ENCODE results near the gene COL28A1.
"Not testable (repeated sequence)": the region's sequence is repeated elsewhere in the genome, so short reads cannot be mapped to it uniquely, and the experiment has no call there.

The COL28A1 gene

DNA sequence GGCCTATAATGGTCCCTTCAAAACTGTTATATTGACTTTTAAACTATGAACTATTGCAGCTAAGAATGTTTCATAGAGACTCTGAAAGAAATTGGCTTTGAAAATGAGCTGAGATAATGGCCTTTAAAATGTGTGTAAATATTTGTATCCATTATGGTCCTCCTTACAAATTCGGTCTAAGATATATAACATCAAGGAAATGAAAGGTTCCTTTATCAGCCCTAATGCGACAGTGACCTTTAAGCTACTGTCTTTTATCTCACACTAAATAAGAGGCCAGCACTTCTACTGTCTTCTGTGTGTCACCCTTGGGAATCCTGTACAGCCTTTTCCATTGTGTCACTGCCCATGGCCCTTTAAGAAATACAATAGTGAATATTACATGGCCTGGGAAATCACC lies 19.5 kb downstream of the COL28A1 start:
- no peak for FAIRE-seq

DNA sequence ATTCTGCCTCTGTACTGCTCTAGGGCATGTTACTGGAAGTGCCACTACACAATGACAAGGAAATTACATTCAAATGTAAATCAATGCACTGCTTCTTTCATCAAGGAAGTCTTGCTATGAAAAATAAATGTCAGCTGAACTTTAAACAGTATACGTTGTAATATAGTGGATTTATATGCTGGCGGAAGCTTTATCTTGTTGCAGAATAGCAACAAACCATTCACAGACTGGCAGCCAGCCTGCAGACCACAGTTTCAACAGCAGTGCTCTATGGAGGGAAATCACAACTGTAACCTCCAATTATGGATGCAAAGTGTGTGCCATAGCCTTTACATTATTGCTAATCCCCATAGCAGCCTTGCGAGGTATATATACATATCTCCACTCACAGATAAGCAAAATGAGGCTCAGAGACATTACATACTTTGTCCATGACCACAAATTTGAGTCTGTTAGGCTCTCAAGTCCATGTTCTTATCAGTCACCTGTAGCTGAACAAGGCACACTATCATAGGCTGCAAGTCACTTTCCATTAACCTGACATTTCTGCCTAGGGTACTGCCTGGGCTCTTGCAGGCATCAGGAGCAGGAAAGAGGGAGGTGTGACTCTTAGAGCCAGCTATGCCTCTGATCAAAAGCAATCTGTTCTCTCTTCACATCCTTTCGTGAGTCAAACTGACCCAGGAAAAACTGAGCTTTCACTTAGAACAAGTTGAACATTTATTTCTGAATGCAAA lies 22.6 kb downstream of the COL28A1 start:
- FAIRE-seq, result no peak

DNA sequence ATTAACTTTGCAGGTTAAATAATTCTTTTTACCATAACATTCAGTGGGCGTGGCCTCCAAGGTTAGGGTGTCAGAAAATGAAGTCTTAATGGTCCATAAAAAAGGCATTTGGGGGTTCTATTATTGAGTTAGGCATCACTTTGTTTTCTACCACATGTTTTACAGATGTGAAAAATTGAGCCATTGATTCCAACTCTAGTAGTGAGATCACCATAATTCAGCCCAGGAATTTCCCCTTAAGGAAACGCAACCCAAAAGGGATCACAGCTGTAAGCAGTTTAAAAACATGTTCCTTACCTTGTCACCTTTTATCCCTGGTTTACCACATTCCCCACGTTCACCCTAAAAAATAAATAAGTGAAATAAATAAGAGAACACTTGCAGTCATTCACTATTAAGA lies 24.9 kb downstream of the COL28A1 start:
- FAIRE-seq, result no peak

DNA sequence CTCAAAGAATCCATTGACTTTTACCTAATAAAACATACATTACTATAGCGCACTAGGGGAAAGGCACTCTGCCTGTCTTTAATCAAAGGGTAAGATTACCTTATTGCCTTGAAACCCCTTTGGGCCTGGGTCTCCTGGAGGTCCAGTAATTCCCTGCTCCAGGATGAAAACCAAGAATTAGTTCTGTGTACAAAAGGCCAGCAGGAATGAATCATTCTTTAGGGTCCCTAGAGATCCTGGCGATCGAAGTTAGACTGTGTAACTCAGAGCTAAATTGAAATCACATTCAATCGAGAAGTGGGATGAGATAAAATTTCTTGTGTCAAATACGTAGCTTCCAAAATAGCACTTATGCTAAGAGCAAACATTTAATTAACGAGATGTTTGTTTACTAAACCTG lies 29.8 kb downstream of the COL28A1 start:
- no peak for FAIRE-seq

DNA sequence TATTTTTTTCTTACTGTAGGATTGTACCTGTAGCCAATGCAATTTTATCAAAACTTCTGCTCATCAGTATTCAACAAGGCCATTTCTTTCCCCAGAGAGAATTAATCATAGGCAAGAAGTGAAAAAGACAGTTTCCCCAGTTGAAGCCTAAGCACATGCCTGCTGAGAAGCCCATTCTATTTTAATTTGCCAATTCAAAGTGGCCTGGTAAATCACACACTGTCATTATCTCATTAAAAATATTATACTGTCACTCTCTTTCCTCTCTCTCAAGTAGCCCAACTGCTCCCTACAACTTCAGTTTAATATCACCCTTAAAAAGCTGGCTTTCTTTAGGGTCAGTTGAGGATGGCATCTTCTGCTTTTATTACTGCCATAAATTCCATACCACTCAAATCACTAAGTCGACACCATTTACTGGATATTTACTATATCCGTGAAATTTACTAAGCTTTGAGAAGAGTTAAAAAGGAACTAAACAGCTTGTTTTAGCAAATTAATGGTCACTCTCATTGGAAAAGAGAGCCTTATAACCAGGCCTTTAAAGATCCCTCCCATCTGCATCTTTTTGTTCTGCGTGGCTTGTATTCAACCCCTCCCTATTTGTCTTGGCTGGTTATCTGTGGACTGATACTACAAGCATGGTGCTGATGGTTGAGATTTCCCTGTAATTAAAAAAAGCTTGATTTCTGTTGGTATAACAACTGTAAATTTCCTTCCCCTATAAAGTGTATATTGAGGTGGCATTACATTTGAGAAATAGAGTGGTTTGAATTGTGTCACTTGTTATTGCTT lies 30.6 kb downstream of the COL28A1 start:
- FAIRE-seq, result no peak

DNA sequence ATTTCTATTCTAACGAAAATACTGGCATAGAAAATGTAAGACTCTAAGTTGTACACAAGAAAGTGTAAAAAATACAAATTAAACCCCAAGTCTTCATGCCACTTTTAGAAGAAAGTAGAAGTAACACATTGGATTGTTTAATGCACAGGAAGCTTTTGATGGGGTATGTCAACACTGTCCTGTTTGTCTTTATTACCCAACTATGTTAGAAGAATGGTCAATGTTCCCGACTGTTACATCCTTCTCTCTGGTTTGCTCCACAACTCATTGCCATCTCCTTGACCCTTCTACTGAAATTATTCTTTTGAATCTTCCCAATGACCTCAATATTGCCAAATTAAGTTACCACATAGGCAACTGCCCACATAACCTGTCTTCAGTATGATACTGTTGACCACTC lies 35.8 kb downstream of the COL28A1 start:
- FAIRE-seq, result no peak

DNA sequence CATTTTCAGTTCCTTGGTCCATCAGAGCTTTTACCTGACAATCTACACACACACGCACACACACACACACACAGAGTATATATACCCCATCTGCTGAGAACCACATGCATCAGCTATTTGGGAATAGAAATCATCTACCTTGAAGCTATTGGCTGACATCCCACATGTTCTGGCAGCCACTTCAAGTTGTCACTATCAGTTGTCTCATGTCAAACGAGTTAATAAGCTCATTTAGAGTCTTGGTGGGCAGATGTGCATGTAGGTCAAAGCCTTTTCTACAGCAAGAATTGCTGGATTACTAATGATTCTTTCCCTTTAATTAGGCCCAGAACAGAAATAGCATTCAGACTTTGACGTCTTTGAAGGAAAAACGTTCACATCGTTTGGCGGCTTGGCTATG lies 36.8 kb downstream of the COL28A1 start:
- FAIRE-seq, result no peak

DNA sequence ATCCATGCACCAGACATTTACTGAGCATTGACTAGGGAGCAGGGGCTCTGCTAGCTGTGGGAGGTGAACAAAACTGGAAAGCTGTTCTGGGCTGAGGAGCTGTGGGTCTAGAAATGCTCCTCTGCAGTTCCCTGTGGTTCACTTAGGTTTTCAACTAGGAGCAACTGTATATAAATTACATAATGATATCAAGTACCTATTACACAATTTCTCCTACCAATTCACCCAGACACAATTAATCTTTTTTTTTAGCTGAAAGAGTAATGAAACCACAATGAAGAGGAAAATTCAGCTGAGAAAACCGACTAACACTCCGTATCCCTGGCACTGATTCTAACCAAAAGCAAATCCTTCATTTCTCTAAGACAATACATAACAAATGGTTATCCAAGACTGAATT lies 39.4 kb downstream of the COL28A1 start:
- FAIRE-seq, result no peak

DNA sequence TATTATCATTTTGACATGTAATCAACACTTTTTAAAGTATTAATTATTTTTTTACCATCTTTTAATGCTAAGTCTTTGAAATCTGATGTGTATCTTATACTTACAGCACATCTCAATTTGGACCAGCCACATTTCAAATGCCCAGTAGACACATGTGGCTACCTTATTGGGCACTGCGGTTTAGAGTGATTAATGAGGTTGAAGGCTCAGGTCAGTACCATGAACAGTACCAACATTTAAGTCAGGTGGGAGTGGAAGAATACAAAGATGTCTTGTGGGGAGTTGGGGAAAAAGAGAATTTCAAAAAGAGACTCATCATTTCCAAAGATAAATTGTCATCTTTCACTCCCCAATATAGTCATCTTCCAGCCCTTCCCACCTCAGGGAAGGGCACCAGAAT lies 40.5 kb downstream of the COL28A1 start:
- FAIRE-seq, result no peak

DNA sequence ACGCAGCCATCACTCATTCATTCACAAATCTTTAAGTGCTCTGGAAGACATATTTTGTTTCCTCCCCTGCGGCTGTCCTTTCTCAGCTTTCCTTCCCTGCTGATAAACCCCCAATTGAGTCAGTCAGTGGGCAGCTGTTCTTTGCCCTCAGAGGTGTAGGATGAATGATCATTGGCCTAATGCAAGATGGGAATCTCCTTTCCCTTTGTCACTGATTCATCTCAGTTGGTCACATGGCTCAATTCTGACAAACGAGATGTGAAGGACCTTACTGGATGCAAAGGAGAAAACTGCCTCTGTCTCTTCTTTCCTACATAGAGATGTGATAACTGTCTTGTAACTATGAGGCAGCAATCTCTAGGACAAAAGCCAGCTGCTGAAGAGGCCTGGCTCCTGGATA lies 44.6 kb downstream of the COL28A1 start:
- FAIRE-seq, result no peak

DNA sequence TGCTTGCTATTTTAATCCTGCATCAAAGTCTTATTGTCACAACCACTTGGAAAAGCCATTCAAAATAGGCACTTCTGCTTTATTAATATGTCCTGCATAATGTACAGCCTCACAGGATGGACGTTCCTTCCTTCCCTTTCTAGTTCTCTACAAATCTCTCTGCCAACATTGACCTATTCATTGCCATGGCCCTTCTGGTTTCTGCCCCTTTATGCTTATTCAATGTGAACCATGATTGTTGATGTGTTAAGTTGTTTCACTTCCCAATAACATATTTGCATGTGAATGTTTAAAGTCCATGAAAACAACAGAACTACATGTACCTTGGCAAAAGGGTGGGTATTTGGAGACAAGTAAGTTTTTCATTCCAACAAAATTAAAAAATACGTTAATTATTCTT lies 45.7 kb downstream of the COL28A1 start:
- no peak for FAIRE-seq

DNA sequence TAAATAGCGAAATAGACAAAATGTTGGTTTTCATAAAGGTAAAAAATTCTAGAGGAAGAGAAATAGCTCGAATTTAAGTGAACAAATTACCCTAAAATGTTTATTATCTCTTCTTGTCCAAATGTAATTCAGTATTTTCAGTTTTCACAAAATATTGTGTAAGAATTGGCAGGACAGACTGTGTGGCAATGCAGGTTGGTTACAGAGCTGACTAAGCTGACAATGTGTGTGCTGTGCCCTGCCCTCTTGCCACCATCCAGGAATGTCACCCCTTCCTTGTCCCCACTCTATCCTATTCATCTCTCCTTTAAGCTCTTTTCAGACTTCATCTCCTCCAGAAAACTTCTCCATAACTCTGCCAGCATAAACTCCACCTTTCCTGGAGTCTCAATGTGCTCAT lies 46.1 kb downstream of the COL28A1 start:
- FAIRE-seq, result no peak

DNA sequence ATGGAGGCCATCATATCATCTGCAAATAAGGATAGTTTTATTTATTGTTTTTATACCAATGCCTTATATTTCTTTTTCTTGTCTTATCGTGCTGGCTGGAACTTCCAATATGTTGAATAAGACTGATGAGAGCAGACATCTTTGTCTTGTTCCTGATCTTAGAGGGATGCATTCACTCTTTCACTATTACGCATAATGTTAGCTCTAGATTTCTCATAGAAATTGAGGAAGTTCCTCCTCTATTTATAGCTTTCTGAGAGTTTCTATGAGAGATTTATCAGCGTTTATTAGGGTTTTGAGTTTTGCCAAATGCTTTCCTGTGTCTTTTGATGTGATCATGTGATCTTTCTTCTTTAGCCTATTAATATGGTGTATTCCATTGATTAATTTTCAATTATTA lies 49.3 kb downstream of the COL28A1 start:
- FAIRE-seq, result no peak

DNA sequence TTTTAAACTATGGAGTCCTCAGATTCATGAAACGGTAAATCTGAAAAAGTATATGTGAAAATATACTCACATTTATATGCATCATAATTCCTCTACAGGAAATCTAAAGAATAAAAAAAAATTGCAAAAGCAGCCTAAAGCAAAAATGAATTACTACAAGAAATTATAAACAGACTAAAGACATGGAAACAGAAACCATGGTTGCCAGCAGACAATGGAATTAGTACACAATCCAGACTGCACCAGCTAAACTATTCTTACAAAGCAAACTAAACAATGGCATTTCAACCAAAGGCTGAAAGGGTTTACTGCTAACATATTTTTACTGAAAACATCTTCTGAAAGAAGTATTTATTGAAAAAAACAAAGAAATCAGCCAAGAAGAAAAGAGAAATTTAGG lies 51.6 kb downstream of the COL28A1 start:
- no peak for FAIRE-seq

DNA sequence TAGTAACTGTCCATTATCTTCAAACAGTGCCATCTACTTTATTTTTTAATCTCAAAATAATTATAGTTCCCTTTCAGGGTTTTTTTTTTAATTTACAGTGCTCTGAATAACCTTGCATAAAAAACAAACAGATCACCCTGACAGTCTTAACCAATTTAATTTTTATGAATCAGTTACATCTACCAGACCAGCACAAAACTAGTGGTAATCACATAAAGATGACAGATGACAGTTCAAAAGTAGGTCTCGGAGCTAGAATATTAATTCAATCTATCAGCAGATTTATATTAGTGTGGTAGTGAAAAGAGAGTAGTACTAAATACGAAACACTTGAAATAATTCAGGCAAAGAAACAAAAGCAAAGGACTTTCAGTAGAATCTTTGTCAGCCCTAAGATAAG lies 53.9 kb downstream of the COL28A1 start:
- no peak for FAIRE-seq

DNA sequence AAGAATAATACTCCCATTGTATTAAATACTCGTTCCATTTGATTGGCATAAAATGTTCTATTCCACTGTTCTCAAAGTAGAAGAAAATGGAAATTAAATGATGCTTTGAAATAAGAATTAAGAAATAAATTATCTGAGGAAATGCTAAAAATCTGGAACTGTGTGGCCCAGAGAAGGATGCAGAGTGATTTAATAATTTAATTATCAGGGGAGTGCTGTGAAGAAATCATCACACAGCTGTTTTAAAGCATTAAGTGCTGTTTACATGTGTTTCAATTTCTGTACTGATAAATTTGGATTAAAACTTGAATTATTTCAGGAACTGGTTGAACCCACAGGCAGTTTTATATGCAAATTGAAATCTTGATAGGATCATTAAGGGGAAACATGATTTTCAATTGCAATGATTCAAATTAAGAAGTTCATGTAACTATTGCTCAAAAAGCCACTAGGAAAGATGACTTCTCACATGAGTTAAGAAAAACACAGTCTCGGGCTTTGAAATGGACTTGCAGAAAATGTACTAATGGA lies 56.3 kb downstream of the COL28A1 start:
- FAIRE-seq, result no peak

DNA sequence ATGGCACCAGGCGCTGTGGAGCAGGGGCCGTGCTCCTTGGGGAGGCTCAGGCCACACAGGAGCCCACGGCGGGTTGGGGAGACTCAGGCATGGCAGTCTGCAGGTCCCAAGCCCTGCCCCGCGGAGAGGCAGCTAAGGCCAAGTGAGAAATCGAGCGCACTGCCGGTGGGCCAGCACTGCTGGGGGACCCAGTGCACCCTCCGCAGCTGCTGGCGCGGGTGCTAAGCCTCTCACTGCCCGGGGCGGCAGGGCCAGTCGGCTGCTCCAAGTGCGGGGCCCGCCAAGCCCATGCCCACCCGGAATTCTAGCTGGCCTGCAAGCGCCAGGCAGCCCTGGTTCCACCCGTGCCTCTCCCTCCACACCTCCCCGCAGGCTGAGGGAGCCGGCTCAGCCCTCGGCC lies 57.1 kb downstream of the COL28A1 start:
- FAIRE-seq, result no peak

DNA sequence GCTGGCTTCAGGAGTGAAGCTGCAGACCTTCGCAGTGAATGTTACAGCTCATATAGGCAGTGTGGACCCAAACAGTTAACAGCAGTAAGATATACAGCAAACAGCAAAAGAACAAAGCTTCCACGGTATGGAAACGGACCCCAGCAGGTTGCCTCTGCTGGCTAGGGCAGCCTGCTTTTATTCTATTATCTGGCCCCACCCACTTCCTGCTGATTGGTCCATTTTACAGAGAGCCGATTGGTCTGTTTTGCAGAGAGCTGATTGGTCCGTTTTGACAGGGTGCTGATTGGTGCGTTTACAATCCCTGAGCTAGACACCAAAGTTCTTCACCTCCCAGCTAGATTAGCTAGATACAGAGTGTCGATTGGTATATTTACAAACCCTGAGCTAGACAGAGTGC lies 58.0 kb downstream of the COL28A1 start:
- FAIRE-seq, result not testable (repeated sequence)

DNA sequence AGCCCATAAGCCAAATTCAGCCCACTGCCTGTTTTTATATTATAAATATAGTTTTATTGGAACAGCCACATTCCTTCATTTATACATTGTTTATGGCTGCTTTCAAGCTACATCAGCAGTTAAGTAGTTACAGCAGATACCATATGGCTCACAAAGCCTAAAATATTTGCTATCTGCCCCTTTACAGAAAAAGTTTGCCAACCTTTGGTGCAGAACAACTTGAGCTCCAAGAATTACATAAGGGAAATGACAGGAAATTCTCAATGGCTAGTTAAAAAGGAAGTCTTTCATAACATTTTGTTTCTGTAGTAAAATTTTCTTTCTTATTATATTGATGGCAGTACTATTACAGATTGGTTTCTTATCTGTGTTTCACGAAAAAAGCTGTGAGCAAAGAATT lies 59.3 kb downstream of the COL28A1 start:
- FAIRE-seq, result no peak

DNA sequence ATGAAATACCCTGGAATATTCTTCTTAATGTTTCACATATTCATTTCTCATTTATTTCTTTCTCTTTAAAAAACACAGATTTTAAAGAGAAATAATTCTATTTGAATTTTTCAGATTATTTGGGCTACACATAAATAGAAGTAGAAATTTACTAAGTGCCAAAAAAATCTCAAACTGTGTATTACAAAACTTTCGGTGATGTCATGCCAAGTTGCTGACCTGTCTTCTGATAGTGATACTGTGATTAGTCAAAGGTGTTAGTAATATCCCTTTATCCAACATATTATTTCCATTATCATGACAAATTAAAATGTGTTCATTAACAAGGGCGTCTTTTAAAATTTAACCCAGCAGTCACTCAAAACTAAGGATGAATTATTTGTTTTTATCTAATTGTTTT lies 60.1 kb downstream of the COL28A1 start:
- no peak for FAIRE-seq

DNA sequence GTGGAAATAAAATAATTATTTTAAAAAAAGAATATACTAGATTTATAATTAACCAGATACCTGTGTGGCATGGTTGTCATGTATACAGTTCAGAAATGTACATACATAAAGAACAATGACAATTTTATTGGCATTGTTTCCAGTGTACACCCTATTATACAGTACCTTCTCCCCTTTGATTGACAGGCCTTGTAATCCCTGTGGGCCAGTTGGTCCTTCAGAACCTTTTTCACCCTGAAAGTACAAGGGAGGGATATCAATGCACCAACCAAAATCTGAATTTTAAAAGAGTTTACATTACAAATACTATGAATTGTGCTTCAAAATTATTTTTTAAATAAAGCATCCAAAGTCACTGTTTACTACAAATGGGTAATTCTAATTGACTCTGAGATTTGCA lies 61.2 kb downstream of the COL28A1 start:
- no peak for FAIRE-seq

DNA sequence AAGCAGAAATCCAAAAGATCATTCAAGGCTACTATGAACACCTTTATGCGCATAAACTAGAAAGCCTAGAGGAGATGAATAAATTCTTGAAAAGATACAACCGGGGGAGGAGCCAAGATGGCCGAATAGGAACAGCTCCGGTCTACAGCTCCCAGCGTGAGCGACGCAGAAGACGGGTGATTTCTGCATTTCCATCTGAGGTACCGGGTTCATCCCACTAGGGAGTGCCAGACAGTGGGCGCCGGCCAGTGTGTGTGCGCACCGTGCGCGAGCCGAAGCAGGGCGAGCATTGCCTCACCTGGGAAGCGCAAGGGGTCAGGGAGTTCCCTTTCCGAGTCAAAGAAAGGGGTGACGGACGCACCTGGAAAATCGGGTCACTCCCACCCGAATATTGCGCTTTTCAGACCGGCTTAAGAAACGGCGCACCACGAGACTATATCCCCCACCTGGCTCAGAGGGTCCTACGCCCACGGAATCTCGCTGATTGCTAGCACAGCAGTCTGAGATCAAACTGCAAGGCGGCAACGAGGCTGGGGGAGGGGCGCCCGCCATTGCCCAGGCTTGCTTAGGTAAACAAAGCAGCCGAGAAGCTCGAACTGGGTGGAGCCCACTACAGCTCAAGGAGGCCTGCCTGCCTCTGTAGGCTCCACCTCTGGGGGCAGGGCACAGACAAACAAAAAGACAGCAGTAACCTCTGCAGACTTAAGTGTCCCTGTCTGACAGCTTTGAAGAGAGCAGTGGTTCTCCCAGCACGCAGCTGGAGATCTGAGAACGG lies 70.5 kb downstream of the COL28A1 start:
- not testable (repeated sequence) for FAIRE-seq

DNA sequence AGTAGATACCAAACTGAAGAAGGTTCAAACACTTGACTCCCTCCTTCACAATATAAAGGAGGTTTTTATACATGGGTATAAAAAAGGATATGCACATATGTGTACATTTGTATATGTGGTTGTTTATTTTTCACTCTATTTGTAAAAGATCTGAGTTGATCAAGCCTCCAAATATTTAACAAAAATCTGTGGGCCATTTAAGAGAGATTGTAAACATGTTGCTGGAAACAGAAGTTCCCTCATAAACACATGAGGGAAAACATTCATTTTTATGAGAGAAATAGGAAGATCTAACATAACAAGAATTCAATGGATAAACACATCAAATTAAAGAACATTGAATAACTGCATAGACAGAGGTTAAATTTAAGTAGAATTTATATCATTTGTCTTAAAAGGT lies 81.7 kb downstream of the COL28A1 start:
- no peak for FAIRE-seq

DNA sequence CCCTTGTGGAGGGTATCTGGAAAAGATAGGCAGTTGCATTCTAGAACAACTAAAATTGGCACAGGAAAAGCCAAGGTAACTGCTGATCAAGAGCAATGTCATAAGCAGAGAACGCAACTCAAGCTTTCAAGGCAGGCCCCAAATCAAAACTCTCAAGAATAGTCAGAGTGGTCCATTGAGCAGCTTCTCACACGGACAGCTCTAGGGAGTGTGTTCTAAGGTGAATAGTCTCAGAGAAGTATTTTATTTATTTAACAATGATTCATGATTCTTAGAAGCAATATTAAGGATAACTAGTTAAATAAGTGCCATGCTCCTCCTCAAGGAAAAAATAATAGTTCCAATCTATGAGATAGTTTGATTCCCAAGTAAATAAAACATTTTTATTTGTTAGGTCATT lies 83.0 kb downstream of the COL28A1 start:
- FAIRE-seq, result no peak

Data from TTC549 (cell line).